Neural cell (in vitro differentiated cells): Measurements from ENCODE around the gene SMAD1.

Experiments used
- CTCF ChIP-seq: fragments of 450-650 bp; IDR thresholded peaks from 2 replicates; pipeline ENCODE4 v1.5.1; 2014; ENCODE audit warnings: antibody characterized with exemption, mild to moderate bottlenecking, moderate library complexity; ENCODE audit not compliant: poor library complexity, severe bottlenecking
- EP300 ChIP-seq: fragments of 450-650 bp; conservative IDR thresholded peaks from 2 replicates; pipeline ENCODE4 v1.6.1; 2014; ENCODE audit warnings: antibody characterized with exemption, mild to moderate bottlenecking, moderate library complexity; ENCODE audit not compliant: poor library complexity, severe bottlenecking
- EZH2 ChIP-seq: fragments of 200-600, 300-800 bp; shearing (Covaris generic), sonication (generic); IDR thresholded peaks from 2 replicates; pipeline ENCODE4 v1.6.1; 2014; ENCODE audit warnings: antibody characterized with exemption, low read length, borderline replicate concordance, mild to moderate bottlenecking; ENCODE audit not compliant: insufficient read depth, poor library complexity, severe bottlenecking
- REST ChIP-seq: IDR thresholded peaks from 2 replicates; pipeline ENCODE4 v1.6.1; 2012; ENCODE audit warnings: borderline replicate concordance
- TAF1 ChIP-seq: IDR thresholded peaks from 2 replicates; pipeline ENCODE4 v1.6.1; 2012; ENCODE audit warnings: low read depth

GRCh38 chr4:145484225-145484846, 2.7 kb downstream of the SMAD1 start:
- TF ChIP-seq EP300, result no peak
- TF ChIP-seq CTCF, result no peak
- TF ChIP-seq EZH2, result no peak
- no peak for TF ChIP-seq REST
- TF ChIP-seq TAF1, result no peak
